HepG2 (cell line): ENCODE measurements around the gene RFFL. TPM values are rescaled to one million over a fixed set of nuclear protein-coding genes. Genes with fewer than 3 reads are reported as not detected.

Experiments
- ATAC-seq: fragments of 200-7000 bp; cut with Tn5 transposase; 3 replicates; pipeline ENCODE4 v1.9.1; 2020; ENCODE audit warnings: mild to moderate bottlenecking, moderate library complexity
- BruUV-seq: library from RNA; stranded (reverse); fragments of 400-500 nt; replicated peaks from 2 replicates; lab custom pipeline; 2021; lab: Mats Ljungman, UMichigan
- CTCF ChIA-PET: fragments of 300-600 bp; formaldehyde crosslinking; extraction: SDS; loops from one replicate; lab custom pipeline; 2021; ENCODE audit warnings: low total read pairs, inconsistent platforms, low intra/inter-chr PET ratio; lab: Yijun Ruan, JAX
- POLR2A ChIA-PET: fragments of 350-600 bp; sonication (Branson Sonifier 250); formaldehyde crosslinking; loops from one replicate; lab custom pipeline; 2020; ENCODE audit warnings: antibody characterized with exemption, inconsistent platforms; lab: Yijun Ruan, JAX
- DNase-seq: peaks from one replicate; pipeline ENCODE4 v3.0.0-alpha.2; 2015; ENCODE audit warnings: low spot score
- FAIRE-seq: peaks from 3 replicates; lab custom pipeline; 2011; peaks lifted over from hg19 to GRCh38; lab: Jason Lieb, UNC
- H2AFZ ChIP-seq: one replicate; pipeline ENCODE4 v1.6.1; 2011; ENCODE audit warnings: low read length, inconsistent platforms
- H3K27ac ChIP-seq: fragments of 300-600 bp; 3 replicates; pipeline ENCODE4 v1.8.0; 2011; ENCODE audit warnings: mixed run types, mild to moderate bottlenecking, mixed read lengths, low read length, inconsistent platforms; ENCODE audit not compliant: insufficient read depth; ENCODE audit errors: extremely low read length
- H3K27me3 ChIP-seq, 2 experiments: fragments of 200-600 bp in 1 of 2; 2 replicates in 1 of 2; 3 replicates in 1 of 2; pipeline versions ENCODE4 v1.6.0 to v1.8.0; 2011; ENCODE audit warnings: low read length in 2 of 2, mild to moderate bottlenecking in 2 of 2, moderate library complexity in 2 of 2, inconsistent platforms in 1 of 2; ENCODE audit not compliant: insufficient read depth in 2 of 2, control insufficient read depth in 1 of 2
- H3K36me3 ChIP-seq, 2 experiments: fragments of 200-600 bp in 1 of 2; replicated peaks in 1 of 2; 2 replicates in 1 of 2; 3 replicates in 1 of 2; pipeline versions ENCODE4 v1.5.1 to v1.8.0; 2011; ENCODE audit warnings: low read length in 2 of 2, inconsistent platforms in 1 of 2; ENCODE audit not compliant: insufficient read depth in 2 of 2, control insufficient read depth in 1 of 2
- H3K4me1 ChIP-seq: 2 replicates; pipeline ENCODE4 v1.5.1; 2012; ENCODE audit warnings: low read length, inconsistent platforms; ENCODE audit not compliant: insufficient read depth
- H3K4me2 ChIP-seq: 2 replicates; pipeline ENCODE4 v1.6.0; 2011; ENCODE audit warnings: low read depth, low read length, inconsistent platforms
- H3K4me3 ChIP-seq, 3 experiments: fragments of 200-600 bp in 1 of 3; sonication (generic), shearing (Covaris generic) in 1 of 3; replicated peaks in 1 of 3; 2 replicates each; pipeline ENCODE4 v1.5.1; 2011 to 2016; ENCODE audit warnings: low read length in 3 of 3, inconsistent platforms in 2 of 3, low read depth in 2 of 3, mild to moderate bottlenecking in 2 of 3, control low read depth in 1 of 3, mixed read lengths in 1 of 3; ENCODE audit not compliant: insufficient read depth in 1 of 3
- H3K79me2 ChIP-seq: one replicate; pipeline ENCODE4 v1.6.1; 2011; ENCODE audit warnings: low read length, inconsistent platforms; ENCODE audit not compliant: insufficient read depth
- H3K9ac ChIP-seq: 2 replicates; pipeline ENCODE4 v1.6.0; 2011; ENCODE audit warnings: mild to moderate bottlenecking, low read depth, low read length, inconsistent platforms; ENCODE audit not compliant: insufficient read depth
- H3K9me3 ChIP-seq: 2 replicates; pipeline ENCODE4 v1.5.1; 2012; ENCODE audit warnings: mild to moderate bottlenecking, low read length
- H4K20me1 ChIP-seq: 2 replicates; pipeline ENCODE4 v1.6.0; 2011; ENCODE audit warnings: inconsistent platforms, mild to moderate bottlenecking, low read length, moderate library complexity; ENCODE audit not compliant: insufficient read depth
- ATF5 ChIP-seq: sonication (generic); formaldehyde crosslinking; IDR thresholded peaks from 2 replicates; pipeline ENCODE4 v1.4.0; 2020; ENCODE audit warnings: mild to moderate bottlenecking, low read depth, missing genetic modification reagents
- EZH2 ChIP-seq: conservative IDR thresholded peaks from 2 replicates; pipeline ENCODE4 v1.6.1; 2012; ENCODE audit warnings: mild to moderate bottlenecking, low read depth, low read length, moderate library complexity
- KLF13 ChIP-seq: sonication (generic); formaldehyde crosslinking; IDR thresholded peaks from 2 replicates; pipeline ENCODE4 v1.4.0; 2020; ENCODE audit warnings: mild to moderate bottlenecking, missing genetic modification reagents
- PBX3 ChIP-seq: sonication (generic); formaldehyde crosslinking; IDR thresholded peaks from 2 replicates; pipeline ENCODE4 v1.8.1; 2023; ENCODE audit warnings: missing genetic modification reagents, inconsistent platforms, borderline replicate concordance
- REL ChIP-seq: sonication (generic); formaldehyde crosslinking; conservative IDR thresholded peaks from 2 replicates; pipeline ENCODE4 v1.8.0; 2022; ENCODE audit warnings: mild to moderate bottlenecking, missing genetic modification reagents, moderate library complexity
- SRSF4 ChIP-seq: fragments of 200-400 bp; formaldehyde crosslinking; IDR thresholded peaks from one replicate; pipeline ENCODE4 v1.6.1; 2018; ENCODE audit warnings: mild to moderate bottlenecking, low read depth, low read length, moderate library complexity; ENCODE audit not compliant: poor library complexity, severe bottlenecking
- TCF12 ChIP-seq, 2 experiments: fragments of 450-650 bp in 1 of 2; sonication (generic) in 1 of 2; formaldehyde crosslinking in 1 of 2; IDR thresholded peaks; 2 replicates each; pipeline versions ENCODE4 v1.6.1 to v1.8.0; 2017 to 2022; ENCODE audit warnings: antibody characterized with exemption in 1 of 2, mild to moderate bottlenecking in 1 of 2, missing genetic modification reagents in 1 of 2, moderate library complexity in 1 of 2
- ZBTB3 ChIP-seq: sonication (generic); formaldehyde crosslinking; IDR thresholded peaks from 2 replicates; pipeline ENCODE4 v1.4.0; 2020; ENCODE audit warnings: low read depth, mild to moderate bottlenecking, moderate library complexity, missing genetic modification reagents, borderline replicate concordance
- ZNF256 ChIP-seq: sonication (generic); formaldehyde crosslinking; conservative IDR thresholded peaks from 2 replicates; pipeline ENCODE4 v1.4.0; 2020; ENCODE audit warnings: missing genetic modification reagents
- ZNF275 ChIP-seq: sonication (generic); formaldehyde crosslinking; IDR thresholded peaks from 2 replicates; pipeline ENCODE4 v1.8.0; 2022; ENCODE audit warnings: missing genetic modification reagents, mild to moderate bottlenecking, inconsistent platforms, borderline replicate concordance
- ZNF678 ChIP-seq: sonication (generic); formaldehyde crosslinking; IDR thresholded peaks from 2 replicates; pipeline ENCODE4 v1.4.0; 2020; ENCODE audit warnings: mild to moderate bottlenecking, missing genetic modification reagents
- WGBS: methylation state at CpG from one replicate; pipeline ENCODE4 v1.1.6; 2017; ENCODE audit warnings: low lambda C conversion rate; 5-methylcytosine and 5-hydroxymethylcytosine counted together
- in situ Hi-C: cut with HindIII; loops from 2 replicates; pipeline ENCODE4 v1.10.0; 2017; ENCODE audit warnings: low pct_unique_long_range_greater_than_20kb; ENCODE audit not compliant: extremely low pct_ligation_motif_present
- intact Hi-C: fragments of 100-400 bp; cut with micrococcal nuclease; formaldehyde crosslinking; loops from one replicate; pipeline ENCODE4 v1.10.0; 2022; ENCODE audit not compliant: unreplicated experiment
- polyA plus RNA-seq, 8 experiments: library from polyadenylated mRNA; depleted of rRNA in 3 of 8; stranded (reverse) in 7 of 8; unstranded in 1 of 8; fragments of >200 nt; fragmentation: Illumina TruSeq in 4 of 8; extraction: Trizol in 4 of 8; gene quantifications; 2 replicates each; pipeline versions ENCODE4 v1.2.1 to v1.2.3, GENCODE V29; 2011 to 2016; ENCODE audit warnings: low read depth in 4 of 8, missing spikeins in 1 of 8, mixed read lengths in 1 of 8; ENCODE audit not compliant: insufficient read depth in 1 of 8
- total RNA-seq, 5 experiments: library from RNA; depleted of rRNA; stranded (reverse); fragments of >200 nt; fragmentation: Illumina TruSeq; extraction: Trizol; gene quantifications; 2 replicates each; pipeline ENCODE4 v1.2.3, GENCODE V29; 2016; ENCODE audit warnings: low read depth in 1 of 5

Gene RFFL
- total and polyA plus RNA-seq, 2 of the 13 experiments (the other 11 are each of a cell fraction or from before 2014, with no cell fraction given) = 24.3 to 48.6 TPM

GRCh38 chr17:35068249-35068648 lies 4.7 kb upstream of the RFFL start (continued):
- TF ChIP-seq SRSF4 (no peak), KLF13 (CRISPR knock-in tag) (no peak), REL (no peak), PBX3 (CRISPR knock-in tag) (no peak), TCF12 (IDR thresholded peaks at IDR 0.05) (no peak), TCF12 (CRISPR knock-in tag; IDR thresholded peaks at IDR 0.05) (no peak), ZNF275 (CRISPR knock-in tag) (no peak), ZBTB3 (no peak), ZNF678 (no peak)

- Histone ChIP-seq H4K20me1 (no peaks in the 10 kb centered on the region), H3K27me3 (no peaks in the 10 kb centered on the region; a peak in 1 of 5 replicates), H3K36me3 (peaks cover 0 to 2% of the 10 kb centered on the region in 2 experiments; a peak in 1 of 5 replicates), H3K9me3 (no peaks in the 10 kb centered on the region), H3K4me1 (peaks cover 96% of the 10 kb centered on the region), H3K79me2 (peaks cover 67% of the 10 kb centered on the region), H3K4me2 (no peak overlapping the region), H3K9ac (no peak overlapping the region), H2AFZ (no peak overlapping the region), H3K4me3 (no peak overlapping the region), H3K27ac (no peak overlapping the region)
- TF ChIP-seq ZNF256 (CRISPR knock-in tag) (no peak), EZH2 (no peak), ATF5 (CRISPR knock-in tag) (no peak)
- ChIA-PET POLR2A (interaction anchor here (3.3 to 4.6 kb wide), 3 partner anchors 9 to 22 kb away, joined by 43 to 57 read pairs (median 54); no protein-coding TSS in a partner anchor), CTCF (no interaction called here)
- BruUV-seq = no TSS peak
- in situ Hi-C loops (no loop called here), intact Hi-C loops (no loop called here)
- DNase-seq (no peak), ATAC-seq (no peak), FAIRE-seq (no peak)
- WGBS = 95% methylated on average over 4 of the region's 4 CpGs
Measured at GRCh38 chr17:35065880-35066279, 2.4 kb upstream of the RFFL start.
